NB4 (cell line): ENCODE data around the gene RUFY4.

Experiments used
- DNase-seq: peaks from one replicate; pipeline ENCODE4 v3.0.0; 2010; ENCODE audit warnings: low read depth
- H3K4me3 ChIP-seq: one replicate; pipeline ENCODE4 v1.5.1; 2011; ENCODE audit warnings: mild to moderate bottlenecking, low read depth, low read length, moderate library complexity
- CTCF ChIP-seq: IDR thresholded peaks from one replicate; pipeline ENCODE4 v1.5.1; 2012; ENCODE audit warnings: low read depth, low read length
- MAX ChIP-seq: IDR thresholded peaks from 2 replicates; pipeline ENCODE4 v1.6.1; 2011; ENCODE audit warnings: low read depth, low read length
- MYC ChIP-seq: IDR thresholded peaks from 2 replicates; pipeline ENCODE4 v1.6.1; 2011; ENCODE audit warnings: low read depth, low read length
- POLR2A ChIP-seq: IDR thresholded peaks from 2 replicates; pipeline ENCODE4 v1.6.1; 2011; ENCODE audit warnings: mild to moderate bottlenecking; ENCODE audit not compliant: insufficient read length; ENCODE audit errors: extremely low read depth

The RUFY4 gene

GRCh38 chr2:218022851-218023530, 46.1 kb upstream of the RUFY4 start:
- TF ChIP-seq POLR2A (no peak), MYC (no peak), CTCF (no peak), MAX (no peak)
- no peak overlapping the region for H3K4me3 ChIP-seq
- no peak for DNase-seq

GRCh38 chr2:218023636-218024035, 45.4 kb upstream of the RUFY4 start:
- H3K4me3 ChIP-seq: no peak overlapping the region
- no peak for TF ChIP-seq MAX
- TF ChIP-seq MYC: no peak
- no peak for TF ChIP-seq POLR2A
- no peak for TF ChIP-seq CTCF
- DNase-seq: no peak

GRCh38 chr2:218024336-218024735, 44.7 kb upstream of the RUFY4 start:
- TF ChIP-seq MYC (no peak), CTCF (no peak), POLR2A (no peak), MAX (no peak)
- no peak for DNase-seq
- no peak overlapping the region for H3K4me3 ChIP-seq

- no peak for TF ChIP-seq POLR2A
- TF ChIP-seq MYC: no peak
- no peak for TF ChIP-seq MAX
- no peak for TF ChIP-seq CTCF
- no peak for DNase-seq
- no peak overlapping the region for H3K4me3 ChIP-seq
These were observed 44.2 kb upstream of the RUFY4 start for GRCh38 chr2:218024871-218025270.

GRCh38 chr2:218026244-218026643, 42.8 kb upstream of the RUFY4 start:
- no peak overlapping the region for H3K4me3 ChIP-seq
- TF ChIP-seq POLR2A: no peak
- no peak for TF ChIP-seq MYC
- TF ChIP-seq MAX: no peak
- TF ChIP-seq CTCF: no peak
- DNase-seq: no peak
